ENCODE results near the gene ATP13A5. TPM values are rescaled to one million over a fixed set of nuclear protein-coding genes. Genes with fewer than 3 reads are reported as not detected.

The ATP13A5 gene
- total and polyA plus RNA-seq, 2 experiments from 2014 or later = not detected

DNA sequence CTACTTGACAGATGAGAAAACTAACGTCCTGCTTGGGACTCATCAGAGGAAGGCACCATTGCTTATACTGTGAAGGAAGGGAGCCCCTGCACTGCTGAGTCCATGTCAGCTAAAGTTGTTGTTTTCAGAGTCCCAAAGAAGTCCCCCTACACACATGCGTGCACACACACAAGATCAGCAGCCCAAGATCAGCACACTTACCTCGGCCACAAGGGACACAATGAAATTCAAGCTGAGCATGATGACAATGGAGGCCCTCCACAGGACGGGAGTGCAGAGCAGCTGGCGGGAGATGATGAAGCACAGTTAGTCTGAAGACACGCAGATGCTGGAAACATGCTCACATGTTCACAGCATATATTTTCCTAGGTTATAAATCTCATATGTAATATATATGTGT lies 28.6 kb upstream of the ATP13A5 start (continued):
- TF ChIP-seq, protein P1, sequence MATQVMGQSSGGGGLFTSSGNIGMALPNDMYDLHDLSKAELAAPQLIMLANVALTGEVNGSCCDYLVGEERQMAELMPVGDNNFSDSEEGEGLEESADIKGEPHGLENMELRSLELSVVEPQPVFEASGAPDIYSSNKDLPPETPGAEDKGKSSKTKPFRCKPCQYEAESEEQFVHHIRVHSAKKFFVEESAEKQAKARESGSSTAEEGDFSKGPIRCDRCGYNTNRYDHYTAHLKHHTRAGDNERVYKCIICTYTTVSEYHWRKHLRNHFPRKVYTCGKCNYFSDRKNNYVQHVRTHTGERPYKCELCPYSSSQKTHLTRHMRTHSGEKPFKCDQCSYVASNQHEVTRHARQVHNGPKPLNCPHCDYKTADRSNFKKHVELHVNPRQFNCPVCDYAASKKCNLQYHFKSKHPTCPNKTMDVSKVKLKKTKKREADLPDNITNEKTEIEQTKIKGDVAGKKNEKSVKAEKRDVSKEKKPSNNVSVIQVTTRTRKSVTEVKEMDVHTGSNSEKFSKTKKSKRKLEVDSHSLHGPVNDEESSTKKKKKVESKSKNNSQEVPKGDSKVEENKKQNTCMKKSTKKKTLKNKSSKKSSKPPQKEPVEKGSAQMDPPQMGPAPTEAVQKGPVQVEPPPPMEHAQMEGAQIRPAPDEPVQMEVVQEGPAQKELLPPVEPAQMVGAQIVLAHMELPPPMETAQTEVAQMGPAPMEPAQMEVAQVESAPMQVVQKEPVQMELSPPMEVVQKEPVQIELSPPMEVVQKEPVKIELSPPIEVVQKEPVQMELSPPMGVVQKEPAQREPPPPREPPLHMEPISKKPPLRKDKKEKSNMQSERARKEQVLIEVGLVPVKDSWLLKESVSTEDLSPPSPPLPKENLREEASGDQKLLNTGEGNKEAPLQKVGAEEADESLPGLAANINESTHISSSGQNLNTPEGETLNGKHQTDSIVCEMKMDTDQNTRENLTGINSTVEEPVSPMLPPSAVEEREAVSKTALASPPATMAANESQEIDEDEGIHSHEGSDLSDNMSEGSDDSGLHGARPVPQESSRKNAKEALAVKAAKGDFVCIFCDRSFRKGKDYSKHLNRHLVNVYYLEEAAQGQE (IDR thresholded peaks at IDR 0.05; ENCODE audit: unreplicated experiment) = no peak
- TF ChIP-seq POLR2AphosphoS5 (IDR thresholded peaks at IDR 0.05; ENCODE audit: low read depth) (no peak), EZH2 (IDR thresholded peaks at IDR 0.05; ENCODE audit: low read depth, unreplicated experiment) (no peak), JUNB (IDR thresholded peaks at IDR 0.05; ENCODE audit: unreplicated experiment) (no peak), EZH2phosphoT487 (IDR thresholded peaks at IDR 0.05; ENCODE audit: unreplicated experiment) (no peak)
- TF ChIP-seq, protein P2, sequence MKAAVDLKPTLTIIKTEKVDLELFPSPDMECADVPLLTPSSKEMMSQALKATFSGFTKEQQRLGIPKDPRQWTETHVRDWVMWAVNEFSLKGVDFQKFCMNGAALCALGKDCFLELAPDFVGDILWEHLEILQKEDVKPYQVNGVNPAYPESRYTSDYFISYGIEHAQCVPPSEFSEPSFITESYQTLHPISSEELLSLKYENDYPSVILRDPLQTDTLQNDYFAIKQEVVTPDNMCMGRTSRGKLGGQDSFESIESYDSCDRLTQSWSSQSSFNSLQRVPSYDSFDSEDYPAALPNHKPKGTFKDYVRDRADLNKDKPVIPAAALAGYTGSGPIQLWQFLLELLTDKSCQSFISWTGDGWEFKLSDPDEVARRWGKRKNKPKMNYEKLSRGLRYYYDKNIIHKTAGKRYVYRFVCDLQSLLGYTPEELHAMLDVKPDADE (IDR thresholded peaks at IDR 0.05) = no peak

DNA sequence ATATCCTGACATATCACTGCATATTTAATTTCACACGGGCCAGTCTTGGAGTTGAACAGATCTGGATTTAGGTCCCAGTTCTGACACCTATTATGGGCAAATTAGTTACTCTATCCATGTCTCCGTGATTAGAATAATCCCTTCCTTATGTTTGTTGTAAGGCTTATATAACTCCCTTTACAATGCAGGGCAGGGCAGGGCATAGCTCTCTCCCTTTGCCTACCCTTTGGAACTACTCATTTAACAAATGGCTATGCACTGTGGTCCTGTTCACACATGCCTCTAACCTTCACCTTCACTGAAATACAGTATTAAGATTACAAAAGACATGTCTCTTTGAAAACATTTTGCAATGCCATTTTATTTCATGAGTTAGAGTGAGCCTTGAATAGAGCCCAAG lies 24.8 kb upstream of the ATP13A5 start:
- H3K4me1 Mint-ChIP-seq = peaks cover 9% of the 10 kb centered on the region
- peaks cover 10% of the 10 kb centered on the region for H3K9me2 ChIP-seq (ENCODE audit: insufficient read depth)
- H3K4me3 ChIP-seq = no peak overlapping the region
- no peaks in the 10 kb centered on the region for H3K9me3 Mint-ChIP-seq
- H3K4me1 ChIP-seq (ENCODE audit: insufficient read depth) = peaks cover 8% of the 10 kb centered on the region
- no peaks in the 10 kb centered on the region for H3K36me3 Mint-ChIP-seq (ENCODE audit: low read depth)
- no peaks in the 10 kb centered on the region; the same call in 1 of the 2 replicates for H3K36me3 ChIP-seq (ENCODE audit: insufficient read depth)
- no peak overlapping the region for H3K27ac ChIP-seq (ENCODE audit: low read depth)
- no peak for DNase-seq (ENCODE audit: low spot score)
- no peaks in the 10 kb centered on the region for H4K20me1 ChIP-seq (replicated peaks; ENCODE audit: insufficient read depth)
- H3K4me3 Mint-ChIP-seq = no peak overlapping the region
- peaks cover 4% of the 10 kb centered on the region for H3K27me3 Mint-ChIP-seq (ENCODE audit: insufficient read depth, low read depth, poor library complexity)
- H3K27me3 ChIP-seq (ENCODE audit: insufficient read depth) = no peaks in the 10 kb centered on the region
- H2AFZ ChIP-seq = no peak overlapping the region
- ATAC-seq = no peak
- no peaks in the 10 kb centered on the region for H3K79me2 ChIP-seq (replicated peaks; ENCODE audit: insufficient read depth)
- H3K4me2 ChIP-seq = no peak overlapping the region
- no peaks in the 10 kb centered on the region for H3F3A ChIP-seq (replicated peaks; ENCODE audit: low read depth)
- H3K27ac Mint-ChIP-seq = no peak overlapping the region
- TF ChIP-seq, protein P1 (IDR thresholded peaks at IDR 0.05; ENCODE audit: unreplicated experiment) = no peak
- TF ChIP-seq ZNF331 (CRISPR knock-in tag; IDR thresholded peaks at IDR 0.05; ENCODE audit: low read depth) = no peak
- TF ChIP-seq, protein P2 (IDR thresholded peaks at IDR 0.05) = no peak
- no peak for TF ChIP-seq POLR2AphosphoS5 (IDR thresholded peaks at IDR 0.05; ENCODE audit: low read depth)
- TF ChIP-seq NANOG (IDR thresholded peaks at IDR 0.05; ENCODE audit: borderline replicate concordance) = no peak
- TF ChIP-seq, protein P3, sequence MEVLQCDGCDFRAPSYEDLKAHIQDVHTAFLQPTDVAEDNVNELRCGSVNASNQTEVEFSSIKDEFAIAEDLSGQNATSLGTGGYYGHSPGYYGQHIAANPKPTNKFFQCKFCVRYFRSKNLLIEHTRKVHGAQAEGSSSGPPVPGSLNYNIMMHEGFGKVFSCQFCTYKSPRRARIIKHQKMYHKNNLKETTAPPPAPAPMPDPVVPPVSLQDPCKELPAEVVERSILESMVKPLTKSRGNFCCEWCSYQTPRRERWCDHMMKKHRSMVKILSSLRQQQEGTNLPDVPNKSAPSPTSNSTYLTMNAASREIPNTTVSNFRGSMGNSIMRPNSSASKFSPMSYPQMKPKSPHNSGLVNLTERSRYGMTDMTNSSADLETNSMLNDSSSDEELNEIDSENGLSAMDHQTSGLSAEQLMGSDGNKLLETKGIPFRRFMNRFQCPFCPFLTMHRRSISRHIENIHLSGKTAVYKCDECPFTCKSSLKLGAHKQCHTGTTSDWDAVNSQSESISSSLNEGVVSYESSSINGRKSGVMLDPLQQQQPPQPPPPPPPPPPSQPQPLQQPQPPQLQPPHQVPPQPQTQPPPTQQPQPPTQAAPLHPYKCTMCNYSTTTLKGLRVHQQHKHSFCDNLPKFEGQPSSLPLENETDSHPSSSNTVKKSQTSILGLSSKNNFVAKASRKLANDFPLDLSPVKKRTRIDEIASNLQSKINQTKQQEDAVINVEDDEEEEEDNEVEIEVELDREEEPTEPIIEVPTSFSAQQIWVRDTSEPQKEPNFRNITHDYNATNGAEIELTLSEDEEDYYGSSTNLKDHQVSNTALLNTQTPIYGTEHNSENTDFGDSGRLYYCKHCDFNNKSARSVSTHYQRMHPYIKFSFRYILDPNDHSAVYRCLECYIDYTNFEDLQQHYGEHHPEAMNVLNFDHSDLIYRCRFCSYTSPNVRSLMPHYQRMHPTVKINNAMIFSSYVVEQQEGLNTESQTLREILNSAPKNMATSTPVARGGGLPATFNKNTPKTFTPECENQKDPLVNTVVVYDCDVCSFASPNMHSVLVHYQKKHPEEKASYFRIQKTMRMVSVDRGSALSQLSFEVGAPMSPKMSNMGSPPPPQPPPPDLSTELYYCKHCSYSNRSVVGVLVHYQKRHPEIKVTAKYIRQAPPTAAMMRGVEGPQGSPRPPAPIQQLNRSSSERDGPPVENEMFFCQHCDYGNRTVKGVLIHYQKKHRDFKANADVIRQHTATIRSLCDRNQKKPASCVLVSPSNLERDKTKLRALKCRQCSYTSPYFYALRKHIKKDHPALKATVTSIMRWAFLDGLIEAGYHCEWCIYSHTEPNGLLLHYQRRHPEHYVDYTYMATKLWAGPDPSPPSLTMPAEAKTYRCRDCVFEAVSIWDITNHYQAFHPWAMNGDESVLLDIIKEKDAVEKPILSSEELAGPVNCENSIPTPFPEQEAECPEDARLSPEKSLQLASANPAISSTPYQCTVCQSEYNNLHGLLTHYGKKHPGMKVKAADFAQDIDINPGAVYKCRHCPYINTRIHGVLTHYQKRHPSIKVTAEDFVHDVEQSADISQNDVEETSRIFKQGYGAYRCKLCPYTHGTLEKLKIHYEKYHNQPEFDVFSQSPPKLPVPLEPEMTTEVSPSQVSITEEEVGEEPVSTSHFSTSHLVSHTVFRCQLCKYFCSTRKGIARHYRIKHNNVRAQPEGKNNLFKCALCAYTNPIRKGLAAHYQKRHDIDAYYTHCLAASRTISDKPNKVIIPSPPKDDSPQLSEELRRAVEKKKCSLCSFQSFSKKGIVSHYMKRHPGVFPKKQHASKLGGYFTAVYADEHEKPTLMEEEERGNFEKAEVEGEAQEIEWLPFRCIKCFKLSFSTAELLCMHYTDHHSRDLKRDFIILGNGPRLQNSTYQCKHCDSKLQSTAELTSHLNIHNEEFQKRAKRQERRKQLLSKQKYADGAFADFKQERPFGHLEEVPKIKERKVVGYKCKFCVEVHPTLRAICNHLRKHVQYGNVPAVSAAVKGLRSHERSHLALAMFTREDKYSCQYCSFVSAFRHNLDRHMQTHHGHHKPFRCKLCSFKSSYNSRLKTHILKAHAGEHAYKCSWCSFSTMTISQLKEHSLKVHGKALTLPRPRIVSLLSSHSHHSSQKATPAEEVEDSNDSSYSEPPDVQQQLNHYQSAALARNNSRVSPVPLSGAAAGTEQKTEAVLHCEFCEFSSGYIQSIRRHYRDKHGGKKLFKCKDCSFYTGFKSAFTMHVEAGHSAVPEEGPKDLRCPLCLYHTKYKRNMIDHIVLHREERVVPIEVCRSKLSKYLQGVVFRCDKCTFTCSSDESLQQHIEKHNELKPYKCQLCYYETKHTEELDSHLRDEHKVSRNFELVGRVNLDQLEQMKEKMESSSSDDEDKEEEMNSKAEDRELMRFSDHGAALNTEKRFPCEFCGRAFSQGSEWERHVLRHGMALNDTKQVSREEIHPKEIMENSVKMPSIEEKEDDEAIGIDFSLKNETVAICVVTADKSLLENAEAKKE (CRISPR knock-in tag; IDR thresholded peaks at IDR 0.05) = no peak
- TF ChIP-seq EZH2phosphoT487 (IDR thresholded peaks at IDR 0.05; ENCODE audit: unreplicated experiment) = no peak
